ENCODE measurements around the gene SUCLG2.

SUCLG2 gene

DNA sequence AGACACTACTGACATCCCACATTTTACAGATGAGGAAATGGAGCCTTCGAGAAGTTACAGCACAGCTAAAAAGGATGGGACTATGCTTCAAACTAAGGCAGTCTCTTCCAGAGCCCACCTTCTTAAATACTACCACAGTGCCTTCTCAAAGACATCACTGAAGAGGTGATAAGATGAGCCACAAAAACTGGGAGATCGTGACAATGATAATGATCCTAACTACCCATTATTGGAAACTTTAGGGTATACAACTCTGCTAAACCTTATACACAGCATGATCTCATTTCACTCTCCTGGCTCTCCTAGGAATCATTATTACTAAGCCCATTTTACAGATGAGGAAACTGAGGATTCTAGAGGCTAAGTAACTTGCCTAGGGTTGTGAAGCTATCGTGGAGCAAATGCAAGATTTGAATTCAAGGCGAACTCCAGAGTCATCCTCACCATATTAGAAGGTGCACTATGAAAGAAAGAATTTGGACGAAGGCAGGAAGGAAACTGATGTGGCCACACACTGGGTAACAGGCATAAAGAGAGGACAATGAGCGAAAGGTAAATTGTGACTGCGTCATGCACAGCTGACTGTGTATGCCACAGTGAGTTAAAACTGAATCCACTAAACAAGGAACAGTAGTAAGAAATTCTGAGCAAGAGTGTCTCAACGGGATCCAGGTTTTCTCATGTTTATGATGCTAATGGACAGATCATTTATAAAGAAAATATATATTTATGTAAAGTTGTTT, 55.4 kb downstream of the SUCLG2 start:
- H3K9me3 ChIP-seq (ENCODE audit: low read length) = no peaks in the 10 kb centered on the region
- no peaks in the 10 kb centered on the region for H3F3A ChIP-seq (ENCODE audit: insufficient read depth, low read length)
- H3K9me2 ChIP-seq (ENCODE audit: low read depth, low read length) = no peaks in the 10 kb centered on the region
- no peaks in the 10 kb centered on the region for H4K20me1 ChIP-seq (ENCODE audit: insufficient read depth, low read length)
- H3K79me2 ChIP-seq (ENCODE audit: insufficient read depth, low read length) = no peaks in the 10 kb centered on the region
- H3K4me3 ChIP-seq (ENCODE audit: low read depth, low read length, poor library complexity, severe bottlenecking) = no peak overlapping the region
- no peak overlapping the region for H2AFZ ChIP-seq (ENCODE audit: low read length)
- H3K27ac ChIP-seq (ENCODE audit: low read depth, low read length, poor library complexity, severe bottlenecking) = no peak overlapping the region
- H3K4me1 ChIP-seq (ENCODE audit: insufficient read depth, low read length, severe bottlenecking) = no peaks in the 10 kb centered on the region
- TF ChIP-seq, protein P1, sequence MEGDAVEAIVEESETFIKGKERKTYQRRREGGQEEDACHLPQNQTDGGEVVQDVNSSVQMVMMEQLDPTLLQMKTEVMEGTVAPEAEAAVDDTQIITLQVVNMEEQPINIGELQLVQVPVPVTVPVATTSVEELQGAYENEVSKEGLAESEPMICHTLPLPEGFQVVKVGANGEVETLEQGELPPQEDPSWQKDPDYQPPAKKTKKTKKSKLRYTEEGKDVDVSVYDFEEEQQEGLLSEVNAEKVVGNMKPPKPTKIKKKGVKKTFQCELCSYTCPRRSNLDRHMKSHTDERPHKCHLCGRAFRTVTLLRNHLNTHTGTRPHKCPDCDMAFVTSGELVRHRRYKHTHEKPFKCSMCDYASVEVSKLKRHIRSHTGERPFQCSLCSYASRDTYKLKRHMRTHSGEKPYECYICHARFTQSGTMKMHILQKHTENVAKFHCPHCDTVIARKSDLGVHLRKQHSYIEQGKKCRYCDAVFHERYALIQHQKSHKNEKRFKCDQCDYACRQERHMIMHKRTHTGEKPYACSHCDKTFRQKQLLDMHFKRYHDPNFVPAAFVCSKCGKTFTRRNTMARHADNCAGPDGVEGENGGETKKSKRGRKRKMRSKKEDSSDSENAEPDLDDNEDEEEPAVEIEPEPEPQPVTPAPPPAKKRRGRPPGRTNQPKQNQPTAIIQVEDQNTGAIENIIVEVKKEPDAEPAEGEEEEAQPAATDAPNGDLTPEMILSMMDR (IDR thresholded peaks at IDR 0.05; ENCODE audit: low read length) = no peak
- TF ChIP-seq EZH2 (IDR thresholded peaks at IDR 0.05; ENCODE audit: borderline replicate concordance, low read length) = no peak
- H3K36me3 ChIP-seq (ENCODE audit: insufficient read depth, low read length) = peaks cover 22% of the 10 kb centered on the region; the same call in 1 of the 2 replicates
- no peak overlapping the region for H3K9ac ChIP-seq (ENCODE audit: low read length)
- H3K4me2 ChIP-seq (ENCODE audit: low read length) = no peak overlapping the region
- H3K27me3 ChIP-seq (ENCODE audit: insufficient read depth, low read length) = no peaks in the 10 kb centered on the region

DNA sequence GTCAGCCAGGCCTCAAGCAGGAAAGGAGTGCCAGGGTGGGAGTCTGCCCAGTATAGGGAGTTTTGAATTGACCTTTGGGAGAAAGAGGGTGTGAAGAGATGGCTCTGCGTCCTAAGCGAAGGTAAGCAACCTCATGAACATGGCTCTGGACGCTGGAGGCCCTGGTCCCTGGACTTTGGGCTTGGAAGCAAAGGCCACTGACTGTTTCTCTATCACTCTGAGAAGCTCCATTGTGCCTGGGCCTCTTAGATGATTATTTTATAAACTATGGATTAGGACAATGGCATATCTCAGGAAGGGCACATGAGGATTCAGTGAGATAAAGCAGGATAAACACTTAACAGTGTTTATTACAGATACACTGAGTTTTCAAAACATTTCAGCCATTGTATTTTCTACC, 59.0 kb downstream of the SUCLG2 start:
- no peaks in the 10 kb centered on the region for H3F3A ChIP-seq (ENCODE audit: insufficient read depth, low read length)
- H3K4me2 ChIP-seq (ENCODE audit: low read length) = no peak overlapping the region
- H3K27me3 ChIP-seq (ENCODE audit: insufficient read depth, low read length) = no peaks in the 10 kb centered on the region
- H3K4me3 ChIP-seq (ENCODE audit: low read depth, low read length, poor library complexity, severe bottlenecking) = no peak overlapping the region
- no peaks in the 10 kb centered on the region for H3K4me1 ChIP-seq (ENCODE audit: insufficient read depth, low read length, severe bottlenecking)
- peaks cover 24% of the 10 kb centered on the region for H3K36me3 ChIP-seq (ENCODE audit: insufficient read depth, low read length)
- no peak overlapping the region for H2AFZ ChIP-seq (ENCODE audit: low read length)
- H3K9me3 ChIP-seq (ENCODE audit: low read length) = no peaks in the 10 kb centered on the region
- no peaks in the 10 kb centered on the region for H3K79me2 ChIP-seq (ENCODE audit: insufficient read depth, low read length)
- no peaks in the 10 kb centered on the region for H4K20me1 ChIP-seq (ENCODE audit: insufficient read depth, low read length)
- no peak overlapping the region for H3K27ac ChIP-seq (ENCODE audit: low read depth, low read length, poor library complexity, severe bottlenecking)
- H3K9me2 ChIP-seq (ENCODE audit: low read depth, low read length) = no peaks in the 10 kb centered on the region
- H3K9ac ChIP-seq (ENCODE audit: low read length) = no peak overlapping the region
- no peak for TF ChIP-seq EZH2 (IDR thresholded peaks at IDR 0.05; ENCODE audit: borderline replicate concordance, low read length)
- TF ChIP-seq, protein P1 (IDR thresholded peaks at IDR 0.05; ENCODE audit: low read length) = no peak

GRCh38 chr3:67593761-67594234, 60.6 kb downstream of the SUCLG2 start:
- no peak overlapping the region for H3K4me2 ChIP-seq (ENCODE audit: low read length)

More at GRCh38 chr3:67593761-67594234, 60.6 kb downstream of the SUCLG2 start:
- H3K27me3 ChIP-seq (ENCODE audit: insufficient read depth, low read length) = no peaks in the 10 kb centered on the region
- no peaks in the 10 kb centered on the region for H3F3A ChIP-seq (ENCODE audit: insufficient read depth, low read length)
- peaks cover 18% of the 10 kb centered on the region for H3K36me3 ChIP-seq (ENCODE audit: insufficient read depth, low read length)
- no peak overlapping the region for H3K27ac ChIP-seq (ENCODE audit: low read depth, low read length, poor library complexity, severe bottlenecking)
- H3K4me1 ChIP-seq (ENCODE audit: insufficient read depth, low read length, severe bottlenecking) = no peaks in the 10 kb centered on the region
- H3K9me2 ChIP-seq (ENCODE audit: low read depth, low read length) = no peaks in the 10 kb centered on the region
- H3K9ac ChIP-seq (ENCODE audit: low read length) = no peak overlapping the region
- no peak overlapping the region for H2AFZ ChIP-seq (ENCODE audit: low read length)
- no peaks in the 10 kb centered on the region for H3K79me2 ChIP-seq (ENCODE audit: insufficient read depth, low read length)
- H3K9me3 ChIP-seq (ENCODE audit: low read length) = no peaks in the 10 kb centered on the region
- H4K20me1 ChIP-seq (ENCODE audit: insufficient read depth, low read length) = no peaks in the 10 kb centered on the region
- no peak overlapping the region for H3K4me3 ChIP-seq (ENCODE audit: low read depth, low read length, poor library complexity, severe bottlenecking)
- no peak for TF ChIP-seq EZH2 (IDR thresholded peaks at IDR 0.05; ENCODE audit: borderline replicate concordance, low read length)
- TF ChIP-seq, protein P1 (IDR thresholded peaks at IDR 0.05; ENCODE audit: low read length) = peak; percentile 42

All from OCI-LY1 (cell line).